Caki2 (cell line): ENCODE data around the gene CD6. TPM values are rescaled to one million over a fixed set of nuclear protein-coding genes. Genes with fewer than 3 reads are reported as not detected.

Experiments
- DNase-seq: peaks from one replicate; pipeline ENCODE4 v3.0.0-alpha.2; 2015; ENCODE audit warnings: low read depth
- in situ Hi-C: cut with HindIII; loops from 2 replicates; pipeline ENCODE4 v1.10.0; 2016; ENCODE audit warnings: low sequenced_read_pairs, low pct_unique_long_range_greater_than_20kb, mixed read lengths
- total RNA-seq: library from RNA; depleted of rRNA; stranded (reverse); fragments of >200 nt; shearing (Covaris generic); gene quantifications from 2 replicates; pipeline ENCODE4 v1.2.3, GENCODE V29; 2014; ENCODE audit warnings: low replicate concordance

CD6 gene
- total RNA-seq, 1 experiment from 2014 or later, result not detected

GRCh38 chr11:61034704-61035525, 63.4 kb downstream of the CD6 start:
- in situ Hi-C loops, result no loop called here
- DNase-seq, result no peak

- in situ Hi-C loops, result no loop called here
- DNase-seq, result no peak
These were observed 64.0 kb downstream of the CD6 start for GRCh38 chr11:61035526-61035835.

- DNase-seq, result no peak
These were observed 66.1 kb downstream of the CD6 start for GRCh38 chr11:61037441-61038093.

GRCh38 chr11:61039916-61040315, 68.4 kb downstream of the CD6 start:
- in situ Hi-C loops, result no loop called here
- no peak for DNase-seq

More at GRCh38 chr11:61037441-61038093, 66.1 kb downstream of the CD6 start:
- in situ Hi-C loops, result no loop called here

GRCh38 chr11:61041755-61042518, 70.5 kb downstream of the CD6 start:
- no peak for DNase-seq

GRCh38 chr11:61042537-61042936, 71.1 kb downstream of the CD6 start:
- in situ Hi-C loops, result no loop called here

More at GRCh38 chr11:61041755-61042518, 70.5 kb downstream of the CD6 start:
- in situ Hi-C loops, result no loop called here

GRCh38 chr11:61042961-61043540, 71.6 kb downstream of the CD6 start:
- in situ Hi-C loops, result no loop called here
- no peak for DNase-seq

More at GRCh38 chr11:61042537-61042936, 71.1 kb downstream of the CD6 start:
- no peak for DNase-seq

GRCh38 chr11:61045271-61045670, 73.8 kb downstream of the CD6 start:
- in situ Hi-C loops, result no loop called here
- DNase-seq, result no peak

GRCh38 chr11:61046833-61047232, 75.4 kb downstream of the CD6 start:
- no peak for DNase-seq
- in situ Hi-C loops, result no loop called here

- no peak for DNase-seq
- in situ Hi-C loops, result no loop called here
These were observed 77.0 kb downstream of the CD6 start for GRCh38 chr11:61048368-61049062.

GRCh38 chr11:61049063-61049377, 77.5 kb downstream of the CD6 start:
- no peak for DNase-seq

GRCh38 chr11:61049859-61050258, 78.4 kb downstream of the CD6 start:
- in situ Hi-C loops, result no loop called here
- DNase-seq, result no peak

More at GRCh38 chr11:61049063-61049377, 77.5 kb downstream of the CD6 start:
- in situ Hi-C loops, result no loop called here

- in situ Hi-C loops, result no loop called here
- no peak for DNase-seq
These were observed 80.9 kb downstream of the CD6 start for GRCh38 chr11:61052182-61052972.

GRCh38 chr11:61053191-61053590, 81.7 kb downstream of the CD6 start:
- DNase-seq, result no peak
- in situ Hi-C loops, result no loop called here

GRCh38 chr11:61054513-61054912, 83.0 kb downstream of the CD6 start:
- in situ Hi-C loops, result no loop called here
- no peak for DNase-seq

- in situ Hi-C loops, result no loop called here
These were observed 83.6 kb downstream of the CD6 start for GRCh38 chr11:61054927-61055562.

GRCh38 chr11:61055776-61056175, 84.3 kb downstream of the CD6 start:
- DNase-seq, result no peak
- in situ Hi-C loops, result no loop called here

More at GRCh38 chr11:61054927-61055562, 83.6 kb downstream of the CD6 start:
- DNase-seq, result no peak
